HepG2 (cell line): Measurements from ENCODE around the gene FRMD8. TPM values are rescaled to one million over a fixed set of nuclear protein-coding genes. Genes with fewer than 3 reads are reported as not detected.
A peak's percentile ranks its signal among the peaks of the same experiment; 100 is the strongest.

Source experiments
- BORCS8-MEF2B ChIP-seq: sonication (generic); formaldehyde crosslinking; IDR thresholded peaks from 2 replicates; pipeline ENCODE4 v1.8.0; 2022; ENCODE audit warnings: mild to moderate bottlenecking, missing genetic modification reagents
- CENPX ChIP-seq: sonication (generic); formaldehyde crosslinking; IDR thresholded peaks from 2 replicates; pipeline ENCODE4 v1.9.0; 2021; ENCODE audit warnings: mild to moderate bottlenecking, missing genetic modification reagents, moderate library complexity
- CHD2 ChIP-seq: IDR thresholded peaks from 2 replicates; pipeline ENCODE4 v1.6.1; 2011; ENCODE audit warnings: low read depth, low read length, improper control_type of control experiment
- FOXA1 ChIP-seq, 2 experiments: fragments of 450-650 bp in 1 of 2; sonication (generic) in 1 of 2; formaldehyde crosslinking in 1 of 2; IDR thresholded peaks; 2 replicates each; pipeline versions ENCODE4 v1.4.0 to v1.6.1; 2016 to 2020; ENCODE audit warnings: missing genetic modification reagents in 1 of 2
- HNF4G ChIP-seq, 2 experiments: sonication (generic) in 1 of 2; formaldehyde crosslinking in 1 of 2; IDR thresholded peaks; 2 replicates each; pipeline versions ENCODE4 v1.4.0 to v1.6.1; 2011 to 2020; ENCODE audit warnings: borderline replicate concordance in 2 of 2, low read depth in 2 of 2, mild to moderate bottlenecking in 2 of 2, low read length in 1 of 2, missing genetic modification reagents in 1 of 2, moderate library complexity in 1 of 2
- KLF11 ChIP-seq: IDR thresholded peaks from 2 replicates; pipeline ENCODE4 v1.6.1; 2016; ENCODE audit warnings: missing compliant biosample characterization
- REXO4 ChIP-seq: sonication (generic); formaldehyde crosslinking; IDR thresholded peaks from 2 replicates; pipeline ENCODE4 v1.8.0; 2022; ENCODE audit warnings: missing genetic modification reagents, mild to moderate bottlenecking, borderline replicate concordance
- SUZ12 ChIP-seq: fragments of 150-350 bp; IDR thresholded peaks from 2 replicates; pipeline ENCODE4 v1.6.1; 2014; ENCODE audit warnings: low read depth, low read length
- TGIF2 ChIP-seq: IDR thresholded peaks from 2 replicates; pipeline ENCODE4 v1.6.1; 2016; ENCODE audit warnings: control low read depth, missing compliant biosample characterization
- ZBTB21 ChIP-seq: sonication (generic); formaldehyde crosslinking; IDR thresholded peaks from 2 replicates; pipeline ENCODE4 v1.4.0; 2020; ENCODE audit warnings: missing genetic modification reagents
- ZNF431 ChIP-seq: sonication (generic); formaldehyde crosslinking; IDR thresholded peaks from 2 replicates; pipeline ENCODE4 v1.9.0; 2022; ENCODE audit warnings: missing genetic modification reagents, low read depth, mild to moderate bottlenecking, borderline replicate concordance
- ZNF782 ChIP-seq: sonication (generic); formaldehyde crosslinking; IDR thresholded peaks from 2 replicates; pipeline ENCODE4 v1.4.0; 2020; ENCODE audit warnings: missing genetic modification reagents, mild to moderate bottlenecking, borderline replicate concordance
- polyA plus RNA-seq, 8 experiments: library from polyadenylated mRNA; depleted of rRNA in 3 of 8; stranded (reverse) in 7 of 8; unstranded in 1 of 8; fragments of >200 nt; fragmentation: Illumina TruSeq in 4 of 8; extraction: Trizol in 4 of 8; gene quantifications; 2 replicates each; pipeline versions ENCODE4 v1.2.1 to v1.2.3, GENCODE V29; 2011 to 2016; ENCODE audit warnings: low read depth in 4 of 8, missing spikeins in 1 of 8, mixed read lengths in 1 of 8; ENCODE audit not compliant: insufficient read depth in 1 of 8
- total RNA-seq, 5 experiments: library from RNA; depleted of rRNA; stranded (reverse); fragments of >200 nt; fragmentation: Illumina TruSeq; extraction: Trizol; gene quantifications; 2 replicates each; pipeline ENCODE4 v1.2.3, GENCODE V29; 2016; ENCODE audit warnings: low read depth in 1 of 5
- TF ChIP-seq, protein P1 (sequence below): sonication (generic); formaldehyde crosslinking; IDR thresholded peaks from 2 replicates; pipeline ENCODE4 v1.8.0; 2022; ENCODE audit warnings: mild to moderate bottlenecking, missing genetic modification reagents, borderline replicate concordance
- TF ChIP-seq, protein P2 (sequence below): sonication (generic); formaldehyde crosslinking; IDR thresholded peaks from 2 replicates; pipeline ENCODE4 v1.8.0; 2022; ENCODE audit warnings: mild to moderate bottlenecking, missing genetic modification reagents, moderate library complexity
- TF ChIP-seq, protein P3 (sequence below): sonication (generic); formaldehyde crosslinking; IDR thresholded peaks from 2 replicates; pipeline ENCODE4 v1.5.0; 2020; ENCODE audit warnings: mild to moderate bottlenecking, missing genetic modification reagents
- TF ChIP-seq, protein P4 (sequence below): sonication (generic); formaldehyde crosslinking; IDR thresholded peaks from 2 replicates; pipeline ENCODE4 v1.8.0; 2022; ENCODE audit warnings: missing genetic modification reagents, low read depth, mild to moderate bottlenecking, borderline replicate concordance
- TF ChIP-seq, protein P5 (sequence below): sonication (generic); formaldehyde crosslinking; IDR thresholded peaks from 2 replicates; pipeline ENCODE4 v1.4.0; 2020; ENCODE audit warnings: mild to moderate bottlenecking, missing genetic modification reagents
- TF ChIP-seq, protein P6 (sequence below): sonication (generic); formaldehyde crosslinking; IDR thresholded peaks from 2 replicates; pipeline ENCODE4 v1.4.0; 2020; ENCODE audit warnings: missing genetic modification reagents, mild to moderate bottlenecking, borderline replicate concordance
- TF ChIP-seq, protein P7 (sequence below): sonication (generic); IDR thresholded peaks from 2 replicates; pipeline ENCODE4 v1.6.1; 2016; ENCODE audit warnings: low read depth, borderline replicate concordance

The FRMD8 gene
- total and polyA plus RNA-seq, 2 of the 13 experiments (the other 11 are each of a cell fraction or from before 2014, with no cell fraction given) = 5.8 to 20.6 TPM

DNA sequence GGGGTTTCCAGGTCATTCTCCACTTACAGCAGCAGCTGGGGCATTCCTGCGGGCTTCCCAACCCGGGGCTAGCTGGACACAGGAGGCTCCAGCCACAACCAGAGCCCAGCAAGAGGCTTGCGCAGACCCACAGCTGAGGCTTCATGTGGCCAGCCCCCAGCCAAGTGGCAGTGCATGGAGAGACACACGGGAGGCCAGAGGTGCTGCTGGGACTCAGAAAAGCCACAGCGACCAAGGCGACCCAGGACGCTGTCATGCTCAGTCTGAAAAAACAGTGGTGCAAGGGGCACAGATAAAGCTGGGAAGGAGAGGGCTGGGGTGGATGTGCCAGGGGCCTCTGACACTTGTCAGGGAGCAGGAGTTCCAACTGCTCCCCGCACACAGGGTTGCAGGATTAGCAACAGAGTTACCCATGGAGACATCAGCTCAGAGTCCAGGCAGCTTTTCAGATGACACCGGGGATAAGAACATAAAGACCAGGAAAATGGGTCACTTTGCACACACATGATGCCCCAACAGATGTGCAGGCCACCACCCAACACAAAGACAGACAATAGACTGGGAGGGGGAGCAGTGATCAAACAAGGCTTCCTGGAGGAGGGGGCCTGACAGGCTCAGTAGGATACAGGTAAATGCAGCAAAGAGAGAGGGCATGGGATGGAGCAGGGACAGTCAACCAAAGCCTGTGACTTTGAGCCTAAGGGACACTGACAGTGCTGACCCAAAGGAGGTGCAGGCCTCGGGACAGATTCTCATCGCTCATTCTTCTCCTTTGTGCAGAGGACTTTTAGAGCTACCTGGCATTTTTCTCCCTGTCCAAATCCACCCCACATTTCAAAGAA is 29.3 kb downstream of the FRMD8 start (continued):
- TF ChIP-seq, protein P1, sequence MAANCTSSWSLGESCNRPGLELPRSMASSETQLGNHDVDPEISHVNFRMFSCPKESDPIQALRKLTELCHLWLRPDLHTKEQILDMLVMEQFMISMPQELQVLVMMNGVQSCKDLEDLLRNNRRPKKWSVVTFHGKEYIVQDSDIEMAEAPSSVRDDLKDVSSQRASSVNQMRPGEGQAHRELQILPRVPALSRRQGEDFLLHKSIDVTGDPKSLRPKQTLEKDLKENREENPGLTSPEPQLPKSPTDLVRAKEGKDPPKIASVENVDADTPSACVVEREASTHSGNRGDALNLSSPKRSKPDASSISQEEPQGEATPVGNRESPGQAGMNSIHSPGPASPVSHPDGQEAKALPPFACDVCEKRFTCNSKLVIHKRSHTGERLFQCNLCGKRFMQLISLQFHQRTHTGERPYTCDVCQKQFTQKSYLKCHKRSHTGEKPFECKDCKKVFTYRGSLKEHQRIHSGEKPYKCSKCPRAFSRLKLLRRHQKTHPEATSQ (CRISPR knock-in tag) = 0 out of 2 replicates have a peak, but pooled peaks have one; percentile 21
- TF ChIP-seq, protein P2, sequence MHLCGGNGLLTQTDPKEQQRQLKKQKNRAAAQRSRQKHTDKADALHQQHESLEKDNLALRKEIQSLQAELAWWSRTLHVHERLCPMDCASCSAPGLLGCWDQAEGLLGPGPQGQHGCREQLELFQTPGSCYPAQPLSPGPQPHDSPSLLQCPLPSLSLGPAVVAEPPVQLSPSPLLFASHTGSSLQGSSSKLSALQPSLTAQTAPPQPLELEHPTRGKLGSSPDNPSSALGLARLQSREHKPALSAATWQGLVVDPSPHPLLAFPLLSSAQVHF (CRISPR knock-in tag) = no peak
- TF ChIP-seq HNF4G (IDR thresholded peaks at IDR 0.05; ENCODE audit: borderline replicate concordance, low read depth, low read length) (0 out of 2 replicates have a peak, but pooled peaks have one; percentile 12), HNF4G (CRISPR knock-in tag; IDR thresholded peaks at IDR 0.05; ENCODE audit: borderline replicate concordance, low read depth) (peak; percentile 43; the same call in 1 of the 2 replicates), REXO4 (no peak), CENPX (CRISPR knock-in tag) (no peak), TGIF2 (CRISPR knock-in tag) (no peak; the same call in 1 of the 2 replicates), FOXA1 (IDR thresholded peaks at IDR 0.05) (no peak), FOXA1 (CRISPR knock-in tag; IDR thresholded peaks at IDR 0.05) (no peak), CHD2 (no peak), ZNF431 (CRISPR knock-in tag) (no peak), ZNF782 (CRISPR knock-in tag) (no peak), BORCS8-MEF2B (CRISPR knock-in tag) (no peak), ZBTB21 (CRISPR knock-in tag) (no peak), SUZ12 (no peak), KLF11 (CRISPR knock-in tag) (no peak)
- TF ChIP-seq, protein P3, sequence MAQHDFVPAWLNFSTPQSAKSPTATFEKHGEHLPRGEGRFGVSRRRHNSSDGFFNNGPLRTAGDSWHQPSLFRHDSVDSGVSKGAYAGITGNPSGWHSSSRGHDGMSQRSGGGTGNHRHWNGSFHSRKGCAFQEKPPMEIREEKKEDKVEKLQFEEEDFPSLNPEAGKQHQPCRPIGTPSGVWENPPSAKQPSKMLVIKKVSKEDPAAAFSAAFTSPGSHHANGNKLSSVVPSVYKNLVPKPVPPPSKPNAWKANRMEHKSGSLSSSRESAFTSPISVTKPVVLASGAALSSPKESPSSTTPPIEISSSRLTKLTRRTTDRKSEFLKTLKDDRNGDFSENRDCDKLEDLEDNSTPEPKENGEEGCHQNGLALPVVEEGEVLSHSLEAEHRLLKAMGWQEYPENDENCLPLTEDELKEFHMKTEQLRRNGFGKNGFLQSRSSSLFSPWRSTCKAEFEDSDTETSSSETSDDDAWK (CRISPR knock-in tag) = no peak
- TF ChIP-seq, protein P4, sequence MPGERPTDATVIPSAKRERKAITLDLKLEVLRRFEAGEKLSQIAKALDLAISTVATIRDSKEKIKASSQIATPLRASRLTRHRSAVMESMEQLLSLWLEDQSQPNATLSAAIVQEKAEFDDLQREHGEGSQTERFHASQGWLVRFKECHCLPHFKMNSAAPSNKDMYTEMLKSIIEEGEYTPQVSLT (CRISPR knock-in tag) = no peak
- TF ChIP-seq, protein P5, sequence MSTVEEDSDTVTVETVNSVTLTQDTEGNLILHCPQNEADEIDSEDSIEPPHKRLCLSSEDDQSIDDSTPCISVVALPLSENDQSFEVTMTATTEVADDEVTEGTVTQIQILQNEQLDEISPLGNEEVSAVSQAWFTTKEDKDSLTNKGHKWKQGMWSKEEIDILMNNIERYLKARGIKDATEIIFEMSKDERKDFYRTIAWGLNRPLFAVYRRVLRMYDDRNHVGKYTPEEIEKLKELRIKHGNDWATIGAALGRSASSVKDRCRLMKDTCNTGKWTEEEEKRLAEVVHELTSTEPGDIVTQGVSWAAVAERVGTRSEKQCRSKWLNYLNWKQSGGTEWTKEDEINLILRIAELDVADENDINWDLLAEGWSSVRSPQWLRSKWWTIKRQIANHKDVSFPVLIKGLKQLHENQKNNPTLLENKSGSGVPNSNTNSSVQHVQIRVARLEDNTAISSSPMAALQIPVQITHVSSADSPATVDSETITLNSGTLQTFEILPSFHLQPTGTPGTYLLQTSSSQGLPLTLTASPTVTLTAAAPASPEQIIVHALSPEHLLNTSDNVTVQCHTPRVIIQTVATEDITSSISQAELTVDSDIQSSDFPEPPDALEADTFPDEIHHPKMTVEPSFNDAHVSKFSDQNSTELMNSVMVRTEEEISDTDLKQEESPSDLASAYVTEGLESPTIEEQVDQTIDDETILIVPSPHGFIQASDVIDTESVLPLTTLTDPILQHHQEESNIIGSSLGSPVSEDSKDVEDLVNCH (CRISPR knock-in tag) = 0 out of 2 replicates have a peak, but pooled peaks have one; percentile 59
- TF ChIP-seq, protein P6, sequence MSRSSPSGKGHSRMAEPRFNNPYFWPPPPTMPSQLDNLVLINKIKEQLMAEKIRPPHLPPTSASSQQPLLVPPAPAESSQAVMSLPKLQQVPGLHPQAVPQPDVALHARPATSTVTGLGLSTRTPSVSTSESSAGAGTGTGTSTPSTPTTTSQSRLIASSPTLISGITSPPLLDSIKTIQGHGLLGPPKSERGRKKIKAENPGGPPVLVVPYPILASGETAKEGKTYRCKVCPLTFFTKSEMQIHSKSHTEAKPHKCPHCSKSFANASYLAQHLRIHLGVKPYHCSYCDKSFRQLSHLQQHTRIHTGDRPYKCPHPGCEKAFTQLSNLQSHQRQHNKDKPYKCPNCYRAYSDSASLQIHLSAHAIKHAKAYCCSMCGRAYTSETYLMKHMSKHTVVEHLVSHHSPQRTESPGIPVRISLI (CRISPR knock-in tag) = 0 out of 2 replicates have a peak, but pooled peaks have one; percentile 36
- TF ChIP-seq, protein P7, sequence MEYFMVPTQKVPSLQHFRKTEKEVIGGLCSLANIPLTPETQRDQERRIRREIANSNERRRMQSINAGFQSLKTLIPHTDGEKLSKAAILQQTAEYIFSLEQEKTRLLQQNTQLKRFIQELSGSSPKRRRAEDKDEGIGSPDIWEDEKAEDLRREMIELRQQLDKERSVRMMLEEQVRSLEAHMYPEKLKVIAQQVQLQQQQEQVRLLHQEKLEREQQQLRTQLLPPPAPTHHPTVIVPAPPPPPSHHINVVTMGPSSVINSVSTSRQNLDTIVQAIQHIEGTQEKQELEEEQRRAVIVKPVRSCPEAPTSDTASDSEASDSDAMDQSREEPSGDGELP = no peak
